Panc1 (cell line): ENCODE results near the gene SEMA4B. TPM values are rescaled to one million over a fixed set of nuclear protein-coding genes. Genes with fewer than 3 reads are reported as not detected.
A peak's percentile ranks its signal among the peaks of the same experiment; 100 is the strongest.

Experiments
- ATAC-seq: fragments of 200-7000 bp; cut with Tn5 transposase; 2 replicates; pipeline ENCODE4 v1.9.1; 2020; ENCODE audit warnings: mild to moderate bottlenecking, moderate library complexity
- BruUV-seq: library from RNA; stranded (reverse); fragments of 400-500 nt; replicated peaks from 2 replicates; lab custom pipeline; 2021; lab: Mats Ljungman, UMichigan
- CTCF ChIA-PET: fragments of 300-600 bp; sonication (Branson Sonifier 250); formaldehyde crosslinking; loops from one replicate; lab custom pipeline; 2022; ENCODE audit warnings: antibody characterized with exemption; lab: Charles Lee
- POLR2A ChIA-PET: fragments of 300-600 bp; sonication (Branson Sonifier 250); formaldehyde crosslinking; loops from one replicate; lab custom pipeline; 2022; ENCODE audit warnings: antibody characterized with exemption; lab: Charles Lee
- DNase-seq: peaks from one replicate; pipeline ENCODE4 v3.0.0-alpha.2; 2010; ENCODE audit warnings: low read depth, low spot score
- H3K27ac ChIP-seq: 2 replicates; pipeline ENCODE4 v1.5.1; 2011; ENCODE audit warnings: mild to moderate bottlenecking, low read length, inconsistent platforms
- H3K27me3 ChIP-seq: fragments of 200-500 bp; sonication (Bioruptor generic); 2 replicates; pipeline ENCODE4 v1.6.0; 2014; ENCODE audit warnings: low read length, inconsistent platforms; ENCODE audit not compliant: control insufficient read depth, insufficient read depth
- H3K36me3 ChIP-seq: fragments of 200-500 bp; sonication (Bioruptor generic); 2 replicates; pipeline ENCODE4 v1.5.1; 2014; ENCODE audit warnings: inconsistent platforms, mild to moderate bottlenecking, low read length, moderate library complexity; ENCODE audit not compliant: control insufficient read depth, insufficient read depth
- H3K4me1 ChIP-seq: 2 replicates; pipeline ENCODE4 v1.5.1; 2011; ENCODE audit warnings: inconsistent platforms, mild to moderate bottlenecking, low read length, moderate library complexity; ENCODE audit not compliant: control insufficient read depth, insufficient read depth
- H3K4me3 ChIP-seq, 2 experiments: 2 replicates each; pipeline ENCODE4 v1.5.1; 2011 to 2012; ENCODE audit warnings: low read depth in 2 of 2, low read length in 2 of 2, mild to moderate bottlenecking in 2 of 2, inconsistent platforms in 1 of 2, moderate library complexity in 1 of 2
- H3K9me3 ChIP-seq: fragments of 200-500 bp; sonication (Bioruptor generic); 2 replicates; pipeline ENCODE4 v1.5.1; 2014; ENCODE audit warnings: low read depth, mild to moderate bottlenecking, inconsistent platforms, low read length, moderate library complexity; ENCODE audit not compliant: control insufficient read depth, insufficient read depth
- CTCF ChIP-seq: fragments of 450-650 bp; IDR thresholded peaks from 2 replicates; pipeline ENCODE4 v1.5.1; 2017; ENCODE audit warnings: mild to moderate bottlenecking
- POLR2AphosphoS5 ChIP-seq: IDR thresholded peaks from 2 replicates; pipeline ENCODE4 v1.6.1; 2012; ENCODE audit warnings: mild to moderate bottlenecking, low read depth, low read length, moderate library complexity
- REST ChIP-seq, 2 experiments: IDR thresholded peaks; 2 replicates each; pipeline ENCODE4 v1.6.1; 2011 to 2012; ENCODE audit warnings: low read depth in 2 of 2, control low read depth in 1 of 2, low read length in 1 of 2, mild to moderate bottlenecking in 1 of 2, moderate library complexity in 1 of 2; ENCODE audit not compliant: insufficient read depth in 1 of 2
- SIN3A ChIP-seq: IDR thresholded peaks from 2 replicates; pipeline ENCODE4 v1.6.1; 2012; ENCODE audit warnings: low read depth, mild to moderate bottlenecking, low read length, moderate library complexity, borderline replicate concordance; ENCODE audit not compliant: insufficient read depth
- TCF7L2 ChIP-seq: IDR thresholded peaks from 2 replicates; pipeline ENCODE4 v1.6.1; 2011; ENCODE audit warnings: mild to moderate bottlenecking, low read depth, low read length, inconsistent platforms
- in situ Hi-C: cut with HindIII; loops from 2 replicates; pipeline ENCODE4 v1.10.0; 2016; ENCODE audit warnings: low sequenced_read_pairs, low pct_unique_long_range_greater_than_20kb
- intact Hi-C: fragments of 100-400 bp; cut with micrococcal nuclease; formaldehyde crosslinking; loops from one replicate; pipeline ENCODE4 v1.10.0; 2022; ENCODE audit not compliant: unreplicated experiment
- total RNA-seq: library from RNA; stranded (reverse); gene quantifications from one replicate; pipeline ENCODE4 v1.2.1, GENCODE V29; 2021; ENCODE audit not compliant: unreplicated experiment

The SEMA4B gene
- total RNA-seq, 1 experiment from 2014 or later, result 600 TPM

- intact Hi-C loops, result no loop called here
- Histone ChIP-seq H3K27ac (peak overlapping the region; percentile 99), H3K4me1 (peaks cover 98% of the 10 kb centered on the region), H3K27me3 (no peaks in the 10 kb centered on the region), H3K4me3 (no peak overlapping the region), H3K36me3 (peaks cover 26% of the 10 kb centered on the region), H3K9me3 (no peaks in the 10 kb centered on the region)
- DNase-seq, result no peak
- ATAC-seq, result no peak
- in situ Hi-C loops, result no loop called here
- POLR2A ChIA-PET, result interaction anchor here (0.6 to 0.7 kb wide), 2 partner anchors 55 to 65 kb away, joined by 3 to 4 read pairs; no protein-coding TSS in a partner anchor
- no TSS peak for BruUV-seq
- TF ChIP-seq CTCF (no peak), POLR2AphosphoS5 (peak; percentile 33; the same call in 1 of the 2 replicates), SIN3A (no peak)
- CTCF ChIA-PET, result no interaction called here
Observed at GRCh38 chr15:90227336-90227735, 26.2 kb downstream of the SEMA4B start.

GRCh38 chr15:90227816-90228772 lies 27.0 kb downstream of the SEMA4B start:
- intact Hi-C loops, result no loop called here
- in situ Hi-C loops, result no loop called here
- POLR2A ChIA-PET, result interaction anchor here (0.7 kb wide), 1 partner anchor 56 kb away, joined by 4 read pairs; no protein-coding TSS in a partner anchor
- Histone ChIP-seq H3K36me3 (peaks cover 26% of the 10 kb centered on the region), H3K4me3 (no peak overlapping the region), H3K27ac (peak overlapping the region; percentile 99), H3K4me1 (peaks cover 90% of the 10 kb centered on the region), H3K27me3 (no peaks in the 10 kb centered on the region), H3K9me3 (no peaks in the 10 kb centered on the region)
- TF ChIP-seq TCF7L2, result no peak; the same call in 1 of the 2 replicates
- 0 out of 2 replicates have a peak, but pooled peaks have one; percentile 1 for TF ChIP-seq POLR2AphosphoS5
- no peak for TF ChIP-seq REST (IDR thresholded peaks at IDR 0.05; ENCODE audit: insufficient read depth in 1 of 2, low read depth in 2 of 2, low read length in 1 of 2)
- ATAC-seq, result peak; percentile 2
- BruUV-seq, result no TSS peak
- DNase-seq, result no peak
- CTCF ChIA-PET, result no interaction called here
